WTC11 (cell line): ENCODE data around the gene CUL1. TPM values are rescaled to one million over a fixed set of nuclear protein-coding genes. Genes with fewer than 3 reads are reported as not detected.

Experiments
- ATAC-seq: fragments of 200-7000 bp; cut with Tn5 transposase; 2 replicates; pipeline ENCODE4 v1.10.0; 2021; ENCODE audit warnings: mild to moderate bottlenecking, moderate library complexity
- CTCF ChIA-PET: fragments of 300-600 bp; sonication (Branson Sonifier 250); formaldehyde crosslinking; loops from one replicate; lab custom pipeline; 2021; ENCODE audit warnings: antibody characterized with exemption; lab: Charles Lee
- POLR2A ChIA-PET: fragments of 350-600 bp; sonication (Branson Sonifier 250); formaldehyde crosslinking; loops from one replicate; lab custom pipeline; 2021; ENCODE audit warnings: antibody characterized with exemption; lab: Charles Lee
- DNase-seq: peaks from one replicate; pipeline ENCODE4 v3.0.0; 2021; ENCODE audit warnings: low spot score
- H3K27ac Mint-ChIP-seq: 2 replicates; pipeline ENCODE4 v1.8.0; 2021; ENCODE audit warnings: mixed read lengths
- H3K27me3 Mint-ChIP-seq: 2 replicates; pipeline ENCODE4 v1.8.0; 2021; ENCODE audit warnings: low read depth, mild to moderate bottlenecking, moderate library complexity, mixed read lengths
- H3K36me3 Mint-ChIP-seq: 2 replicates; pipeline ENCODE4 v1.8.0; 2021; ENCODE audit warnings: mixed read lengths
- H3K4me1 Mint-ChIP-seq: 2 replicates; pipeline ENCODE4 v1.8.0; 2022; ENCODE audit warnings: mixed read lengths
- H3K4me3 Mint-ChIP-seq: 2 replicates; pipeline ENCODE4 v1.8.0; 2021; ENCODE audit warnings: mild to moderate bottlenecking, moderate library complexity, mixed read lengths
- H3K9me3 Mint-ChIP-seq: 2 replicates; pipeline ENCODE4 v1.8.0; 2021; ENCODE audit warnings: mixed read lengths
- AFF4 ChIP-seq: sonication (generic); formaldehyde crosslinking; IDR thresholded peaks from 2 replicates; pipeline ENCODE4 v1.8.1; 2023; ENCODE audit warnings: mild to moderate bottlenecking, missing genetic modification reagents, borderline replicate concordance
- AR ChIP-seq: fragments of 250-450 bp; sonication (Bioruptor Pico); IDR thresholded peaks from 2 replicates; pipeline ENCODE4 v1.9.0; 2021; ENCODE audit warnings: mild to moderate bottlenecking
- CREB1 ChIP-seq: sonication (generic); formaldehyde crosslinking; IDR thresholded peaks from 2 replicates; pipeline ENCODE4 v1.8.0; 2023; ENCODE audit warnings: mild to moderate bottlenecking, missing genetic modification reagents
- E2F5 ChIP-seq: sonication (generic); formaldehyde crosslinking; IDR thresholded peaks from 2 replicates; pipeline ENCODE4 v1.8.1; 2022; ENCODE audit warnings: mild to moderate bottlenecking, moderate library complexity, missing genetic modification reagents
- ESRRA ChIP-seq: sonication (generic); formaldehyde crosslinking; IDR thresholded peaks from 2 replicates; pipeline ENCODE4 v1.8.1; 2022; ENCODE audit warnings: mild to moderate bottlenecking, missing genetic modification reagents, borderline replicate concordance
- FOXJ3 ChIP-seq: sonication (generic); formaldehyde crosslinking; IDR thresholded peaks from 2 replicates; pipeline ENCODE4 v1.9.0; 2021; ENCODE audit warnings: missing genetic modification reagents, mild to moderate bottlenecking, borderline replicate concordance
- FOXP4 ChIP-seq: sonication (generic); formaldehyde crosslinking; IDR thresholded peaks from 2 replicates; pipeline ENCODE4 v1.8.0; 2022; ENCODE audit warnings: mild to moderate bottlenecking, missing genetic modification reagents
- JAZF1 ChIP-seq: fragments of 250-450 bp; sonication (Bioruptor Pico); IDR thresholded peaks from 2 replicates; pipeline ENCODE4 v1.9.0; 2021; ENCODE audit warnings: moderate library complexity, mild to moderate bottlenecking, inconsistent platforms
- MAX ChIP-seq: sonication (generic); formaldehyde crosslinking; IDR thresholded peaks from 2 replicates; pipeline ENCODE4 v1.8.0; 2022; ENCODE audit warnings: mild to moderate bottlenecking, missing genetic modification reagents
- NFYB ChIP-seq: sonication (generic); formaldehyde crosslinking; conservative IDR thresholded peaks from 2 replicates; pipeline ENCODE4 v1.8.0; 2022; ENCODE audit warnings: low read depth, missing genetic modification reagents
- PRRX2 ChIP-seq: fragments of 250-450 bp; sonication (Bioruptor Pico); IDR thresholded peaks from 2 replicates; pipeline ENCODE4 v1.8.0; 2021; ENCODE audit warnings: mild to moderate bottlenecking
- RELA ChIP-seq: sonication (generic); formaldehyde crosslinking; IDR thresholded peaks from 2 replicates; pipeline ENCODE4 v1.8.1; 2022; ENCODE audit warnings: missing genetic modification reagents, mild to moderate bottlenecking, borderline replicate concordance
- TCF7 ChIP-seq: sonication (generic); formaldehyde crosslinking; IDR thresholded peaks from 2 replicates; pipeline ENCODE4 v1.8.0; 2022; ENCODE audit warnings: mild to moderate bottlenecking, low read depth, missing genetic modification reagents, moderate library complexity
- ZBTB43 ChIP-seq: sonication (generic); formaldehyde crosslinking; IDR thresholded peaks from 2 replicates; pipeline ENCODE4 v1.8.1; 2023; ENCODE audit warnings: mild to moderate bottlenecking, missing genetic modification reagents
- ZNF138 ChIP-seq: sonication (generic); formaldehyde crosslinking; conservative IDR thresholded peaks from 2 replicates; pipeline ENCODE4 v1.8.1; 2022; ENCODE audit warnings: mild to moderate bottlenecking, moderate library complexity, missing genetic modification reagents
- ZNF317 ChIP-seq: sonication (generic); formaldehyde crosslinking; IDR thresholded peaks from 2 replicates; pipeline ENCODE4 v1.8.1; 2023; ENCODE audit warnings: low read depth, mild to moderate bottlenecking, moderate library complexity, missing genetic modification reagents, borderline replicate concordance
- ZNF396 ChIP-seq: fragments of 250-450 bp; sonication (Bioruptor Pico); IDR thresholded peaks from 2 replicates; pipeline ENCODE4 v1.8.0; 2021; ENCODE audit warnings: mild to moderate bottlenecking, moderate library complexity, borderline replicate concordance
- ZNF416 ChIP-seq: fragments of 250-450 bp; sonication (Bioruptor Pico); IDR thresholded peaks from 2 replicates; pipeline ENCODE4 v1.9.0; 2021; ENCODE audit warnings: mild to moderate bottlenecking, inconsistent platforms
- ZNF423 ChIP-seq: fragments of 250-450 bp; sonication (Bioruptor Pico); IDR thresholded peaks from 2 replicates; pipeline ENCODE4 v2.1.2; 2022; ENCODE audit warnings: mild to moderate bottlenecking, moderate library complexity
- ZNF671 ChIP-seq: fragments of 250-450 bp; sonication (Bioruptor Pico); IDR thresholded peaks from 2 replicates; pipeline ENCODE4 v1.8.0; 2021; ENCODE audit warnings: mild to moderate bottlenecking
- ZSCAN18 ChIP-seq: fragments of 250-450 bp; sonication (Bioruptor Pico); IDR thresholded peaks from 2 replicates; pipeline ENCODE4 v2.1.2; 2022; ENCODE audit warnings: mild to moderate bottlenecking, moderate library complexity
- total RNA-seq: library from RNA; stranded (reverse); gene quantifications from 3 replicates; pipeline ENCODE4 v1.2.3, GENCODE V29; 2021

Gene CUL1
- total RNA-seq, 1 experiment from 2014 or later, result 50.5 TPM

- TF ChIP-seq AFF4 (CRISPR knock-in tag) (no peak), ZBTB43 (no peak), ZNF671 (no peak), JAZF1 (no peak), ZNF138 (CRISPR knock-in tag) (no peak), AR (no peak), ZNF423 (CRISPR knock-in tag) (no peak), NFYB (CRISPR knock-in tag) (no peak), ZNF416 (CRISPR knock-in tag) (no peak), ZSCAN18 (CRISPR knock-in tag) (no peak), ZNF317 (no peak)
Observed at GRCh38 chr7:148665221-148665620, 33.5 kb upstream of the CUL1 start (continued).

GRCh38 chr7:148669927-148670326 is 28.8 kb upstream of the CUL1 start:
- Mint-ChIP-seq H3K27ac (no peak overlapping the region), H3K36me3 (peaks cover 19% of the 10 kb centered on the region), H3K27me3 (peaks cover under 1% of the 10 kb centered on the region; the same call in 1 of the 2 replicates), H3K4me3 (no peak overlapping the region), H3K4me1 (no peaks in the 10 kb centered on the region), H3K9me3 (peaks cover 29% of the 10 kb centered on the region)
- DNase-seq (no peak), ATAC-seq (no peak)
- CTCF ChIA-PET, result interaction anchor here (1.0 kb wide), 1 partner anchor 167 kb away, joined by 3 read pairs; no protein-coding TSS in a partner anchor
- POLR2A ChIA-PET, result no interaction called here
- no peak for TF ChIP-seq CREB1 (CRISPR knock-in tag)
- TF ChIP-seq FOXJ3 (CRISPR knock-in tag), result no peak
- TF ChIP-seq ESRRA (CRISPR knock-in tag), result no peak
- TF ChIP-seq RELA (CRISPR knock-in tag), result no peak
- no peak for TF ChIP-seq ZNF396 (CRISPR knock-in tag)
- no peak for TF ChIP-seq E2F5
- no peak for TF ChIP-seq PRRX2 (CRISPR knock-in tag)
- TF ChIP-seq FOXP4 (CRISPR knock-in tag), result no peak
- TF ChIP-seq AFF4 (CRISPR knock-in tag), result no peak
- TF ChIP-seq MAX (CRISPR knock-in tag), result no peak
- TF ChIP-seq TCF7 (CRISPR knock-in tag), result no peak
